ENCODE measurements around the gene GRK6. TPM values are rescaled to one million over a fixed set of nuclear protein-coding genes. Genes with fewer than 3 reads are reported as not detected.

Gene GRK6
- total RNA-seq, 1 experiment from 2014 or later, result 103 TPM

GRCh38 chr5:177434437-177434836 lies 8.0 kb downstream of the GRK6 start:
- Histone ChIP-seq H3K36me3 (peaks cover 91% of the 10 kb centered on the region), H3K4me1 (replicated peaks) (no peaks in the 10 kb centered on the region), H3K27me3 (replicated peaks) (no peaks in the 10 kb centered on the region), H3K4me3 (no peak overlapping the region), H3K27ac (no peak overlapping the region), H3K9me3 (replicated peaks) (no peaks in the 10 kb centered on the region)
- no peak for DNase-seq (ENCODE audit: low read depth in 1 of 2, low spot score in 2 of 2)

- Histone ChIP-seq H3K27ac (no peak overlapping the region), H3K9me3 (replicated peaks) (no peaks in the 10 kb centered on the region), H3K27me3 (replicated peaks) (no peaks in the 10 kb centered on the region), H3K36me3 (peaks cover 96% of the 10 kb centered on the region), H3K4me1 (replicated peaks) (no peaks in the 10 kb centered on the region), H3K4me3 (no peak overlapping the region)
- DNase-seq (ENCODE audit: low read depth in 1 of 2, low spot score in 2 of 2), result no peak
These were observed 8.7 kb downstream of the GRK6 start for GRCh38 chr5:177434942-177435738.

- Histone ChIP-seq H3K27ac (no peak overlapping the region), H3K4me3 (no peak overlapping the region), H3K9me3 (replicated peaks) (no peaks in the 10 kb centered on the region), H3K4me1 (replicated peaks) (no peaks in the 10 kb centered on the region), H3K36me3 (peaks cover 96% of the 10 kb centered on the region), H3K27me3 (replicated peaks) (no peaks in the 10 kb centered on the region)
- DNase-seq (ENCODE audit: low read depth in 1 of 2, low spot score in 2 of 2), result peak in 1 of 2 experiments; percentile 50
These were observed 9.5 kb downstream of the GRK6 start for GRCh38 chr5:177435847-177436536.

- H3K27ac ChIP-seq, result no peak overlapping the region
- H3K4me3 ChIP-seq, result no peak overlapping the region
- H3K9me3 ChIP-seq (replicated peaks), result no peaks in the 10 kb centered on the region
- peaks cover 91% of the 10 kb centered on the region for H3K36me3 ChIP-seq
- no peaks in the 10 kb centered on the region for H3K4me1 ChIP-seq (replicated peaks)
- no peaks in the 10 kb centered on the region for H3K27me3 ChIP-seq (replicated peaks)
- DNase-seq (ENCODE audit: low read depth in 1 of 2, low spot score in 2 of 2), result no peak
These were observed 11.1 kb downstream of the GRK6 start for GRCh38 chr5:177437623-177438022.

- no peaks in the 10 kb centered on the region for H3K4me1 ChIP-seq (replicated peaks)
- no peak for DNase-seq (ENCODE audit: low read depth in 1 of 2, low spot score in 2 of 2)
- H3K27me3 ChIP-seq (replicated peaks), result no peaks in the 10 kb centered on the region
- H3K36me3 ChIP-seq, result peaks cover 89% of the 10 kb centered on the region
- no peak overlapping the region for H3K4me3 ChIP-seq
- no peaks in the 10 kb centered on the region for H3K9me3 ChIP-seq (replicated peaks)
- no peak overlapping the region for H3K27ac ChIP-seq
These were observed 12.0 kb downstream of the GRK6 start for GRCh38 chr5:177438468-177438867.

- H3K27me3 ChIP-seq (replicated peaks), result no peaks in the 10 kb centered on the region
- H3K27ac ChIP-seq, result no peak overlapping the region
- no peaks in the 10 kb centered on the region for H3K9me3 ChIP-seq (replicated peaks)
- peaks cover 81% of the 10 kb centered on the region for H3K36me3 ChIP-seq
- no peak for DNase-seq (ENCODE audit: low read depth in 1 of 2, low spot score in 2 of 2)
- H3K4me1 ChIP-seq (replicated peaks), result no peaks in the 10 kb centered on the region
- no peak overlapping the region for H3K4me3 ChIP-seq
These were observed 13.1 kb downstream of the GRK6 start for GRCh38 chr5:177439518-177440053.

GRCh38 chr5:177440211-177440989 lies 13.9 kb downstream of the GRK6 start:
- DNase-seq (ENCODE audit: low read depth in 1 of 2, low spot score in 2 of 2), result no peak
- peaks cover 73% of the 10 kb centered on the region for H3K36me3 ChIP-seq
- no peak overlapping the region for H3K27ac ChIP-seq

GRCh38 chr5:177440990-177441780 lies 14.7 kb downstream of the GRK6 start:
- H3K27me3 ChIP-seq (replicated peaks), result 0 out of 2 replicates have a peak, but pooled peaks cover 4% of the 10 kb centered on the region
- no peak overlapping the region for H3K27ac ChIP-seq
- H3K36me3 ChIP-seq, result peaks cover 66% of the 10 kb centered on the region
- peaks cover 3% of the 10 kb centered on the region for H3K4me1 ChIP-seq (replicated peaks)
- no peaks in the 10 kb centered on the region for H3K9me3 ChIP-seq (replicated peaks)
- H3K4me3 ChIP-seq, result no peak overlapping the region
- DNase-seq (ENCODE audit: low read depth in 1 of 2, low spot score in 2 of 2), result no peak

More at GRCh38 chr5:177440211-177440989, 13.9 kb downstream of the GRK6 start:
- H3K9me3 ChIP-seq (replicated peaks), result no peaks in the 10 kb centered on the region
- no peak overlapping the region for H3K4me3 ChIP-seq
- H3K27me3 ChIP-seq (replicated peaks), result 0 out of 2 replicates have a peak, but pooled peaks cover 3% of the 10 kb centered on the region
- H3K4me1 ChIP-seq (replicated peaks), result no peaks in the 10 kb centered on the region

GRCh38 chr5:177442066-177442826 lies 15.8 kb downstream of the GRK6 start:
- Histone ChIP-seq H3K27me3 (replicated peaks) (0 out of 2 replicates have a peak, but pooled peaks cover 9% of the 10 kb centered on the region), H3K4me3 (no peak overlapping the region), H3K27ac (no peak overlapping the region), H3K9me3 (replicated peaks) (peaks cover 6% of the 10 kb centered on the region; the same call in 1 of the 2 replicates), H3K36me3 (peaks cover 61% of the 10 kb centered on the region), H3K4me1 (replicated peaks) (peaks cover 14% of the 10 kb centered on the region)
- DNase-seq (ENCODE audit: low read depth in 1 of 2, low spot score in 2 of 2), result no peak

- Histone ChIP-seq H3K27ac (no peak overlapping the region), H3K27me3 (replicated peaks) (0 out of 2 replicates have a peak, but pooled peaks cover 9% of the 10 kb centered on the region), H3K4me1 (replicated peaks) (peaks cover 25% of the 10 kb centered on the region), H3K4me3 (no peak overlapping the region), H3K9me3 (replicated peaks) (peaks cover 6% of the 10 kb centered on the region; the same call in 1 of the 2 replicates), H3K36me3 (peaks cover 50% of the 10 kb centered on the region)
- no peak for DNase-seq (ENCODE audit: low read depth in 1 of 2, low spot score in 2 of 2)
These were observed 16.9 kb downstream of the GRK6 start for GRCh38 chr5:177443144-177443983.

- H3K27ac ChIP-seq, result no peak overlapping the region
- H3K4me1 ChIP-seq (replicated peaks), result peaks cover 26% of the 10 kb centered on the region
- H3K4me3 ChIP-seq, result no peak overlapping the region
- peaks cover 42% of the 10 kb centered on the region for H3K36me3 ChIP-seq
- H3K27me3 ChIP-seq (replicated peaks), result 0 out of 2 replicates have a peak, but pooled peaks cover 9% of the 10 kb centered on the region
- DNase-seq (ENCODE audit: low read depth in 1 of 2, low spot score in 2 of 2), result no peak
- peaks cover 6% of the 10 kb centered on the region; the same call in 1 of the 2 replicates for H3K9me3 ChIP-seq (replicated peaks)
These were observed 17.9 kb downstream of the GRK6 start for GRCh38 chr5:177444106-177445051.
